IMR-90 (cell line): Measurements from ENCODE around the gene ZNF277. TPM values are rescaled to one million over a fixed set of nuclear protein-coding genes. Genes with fewer than 3 reads are reported as not detected.

Experiments
- ATAC-seq: fragments of 200-7000 bp; cut with Tn5 transposase; 2 replicates; pipeline ENCODE4 v1.9.1; 2020; ENCODE audit warnings: low read depth, mild to moderate bottlenecking, moderate library complexity
- BruUV-seq: library from RNA; stranded (reverse); fragments of 400-500 nt; replicated peaks from 2 replicates; lab custom pipeline; 2021; lab: Mats Ljungman, UMichigan
- CTCF ChIA-PET: fragments of 300-600 bp; formaldehyde crosslinking; extraction: SDS; loops from one replicate; lab custom pipeline; 2021; ENCODE audit warnings: antibody characterized with exemption; lab: Yijun Ruan, JAX
- POLR2A ChIA-PET: fragments of 300-600 bp; sonication (Branson Sonifier 250); formaldehyde crosslinking; loops from one replicate; lab custom pipeline; 2022; ENCODE audit warnings: antibody characterized with exemption; ENCODE audit not compliant: unreplicated experiment; lab: Charles Lee
- DNase-seq: peaks from one replicate; pipeline ENCODE4 v3.0.0; 2013
- H2AFZ ChIP-seq: replicated peaks from 2 replicates; pipeline ENCODE3; 2013; ENCODE audit warnings: low read length, mild to moderate bottlenecking; ENCODE audit not compliant: poor library complexity
- H2AK5ac ChIP-seq: 2 replicates; pipeline ENCODE4 v1.6.1; 2013; ENCODE audit warnings: low read depth, low read length, inconsistent platforms
- H2AK9ac ChIP-seq: replicated peaks from 2 replicates; pipeline ENCODE3; 2013; ENCODE audit warnings: mild to moderate bottlenecking, low read depth, low read length, moderate library complexity; ENCODE audit not compliant: poor library complexity
- H2BK120ac ChIP-seq: 2 replicates; pipeline ENCODE4 v1.6.1; 2013; ENCODE audit warnings: low read depth, low read length, inconsistent platforms
- H2BK15ac ChIP-seq: 3 replicates; pipeline ENCODE4 v1.6.1; 2013; ENCODE audit warnings: low read depth, low read length, inconsistent platforms
- H2BK20ac ChIP-seq: 2 replicates; pipeline ENCODE4 v1.6.1; 2013; ENCODE audit warnings: low read depth, mild to moderate bottlenecking, inconsistent platforms, low read length, moderate library complexity
- H2BK5ac ChIP-seq: 2 replicates; pipeline ENCODE4 v1.6.1; 2013; ENCODE audit warnings: mild to moderate bottlenecking, low read depth, low read length, inconsistent platforms; ENCODE audit not compliant: poor library complexity, severe bottlenecking
- H3K14ac ChIP-seq: replicated peaks from 2 replicates; pipeline ENCODE4 v1.6.1; 2013; ENCODE audit warnings: low read depth, low read length, inconsistent platforms
- H3K18ac ChIP-seq: 2 replicates; pipeline ENCODE4 v1.6.1; 2013; ENCODE audit warnings: low read depth, low read length, control low read depth
- H3K23ac ChIP-seq: 2 replicates; pipeline ENCODE4 v1.6.1; 2013; ENCODE audit warnings: low read depth, low read length, inconsistent platforms
- H3K27ac ChIP-seq: 2 replicates; pipeline ENCODE4 v1.5.1; 2013; ENCODE audit warnings: mild to moderate bottlenecking, control low read depth, low read length; ENCODE audit not compliant: insufficient read depth
- H3K27me3 ChIP-seq: 2 replicates; pipeline ENCODE4 v1.6.1; 2013; ENCODE audit warnings: low read length; ENCODE audit not compliant: control insufficient read depth, insufficient read depth
- H3K36me3 ChIP-seq: 2 replicates; pipeline ENCODE4 v1.6.1; 2013; ENCODE audit warnings: low read length, mixed read lengths; ENCODE audit not compliant: control insufficient read depth, insufficient read depth
- H3K4ac ChIP-seq: 2 replicates; pipeline ENCODE4 v1.6.1; 2013; ENCODE audit warnings: low read depth, low read length, inconsistent platforms
- H3K4me1 ChIP-seq: 2 replicates; pipeline ENCODE4 v1.6.1; 2013; ENCODE audit warnings: low read length, mixed read lengths; ENCODE audit not compliant: control insufficient read depth, insufficient read depth
- H3K4me2 ChIP-seq: 2 replicates; pipeline ENCODE4 v1.6.1; 2013; ENCODE audit warnings: low read depth, mild to moderate bottlenecking, control low read depth, low read length, moderate library complexity
- H3K4me3 ChIP-seq: 2 replicates; pipeline ENCODE4 v1.5.1; 2013; ENCODE audit warnings: low read depth, mild to moderate bottlenecking, control low read depth, low read length, moderate library complexity; ENCODE audit not compliant: insufficient read depth
- H3K56ac ChIP-seq: 2 replicates; pipeline ENCODE4 v1.6.1; 2013; ENCODE audit warnings: low read length, inconsistent platforms; ENCODE audit not compliant: insufficient read depth; ENCODE audit errors: extremely low read depth
- H3K79me1 ChIP-seq, 2 experiments: 2 replicates each; pipeline ENCODE4 v1.6.1; 2013; ENCODE audit warnings: low read length in 2 of 2, inconsistent platforms in 1 of 2, low read depth in 1 of 2
- H3K9ac ChIP-seq: 2 replicates; pipeline ENCODE4 v1.6.1; 2013; ENCODE audit warnings: low read depth, low read length, control low read depth
- H3K9me1 ChIP-seq: 2 replicates; pipeline ENCODE4 v1.6.1; 2013; ENCODE audit warnings: low read length, inconsistent platforms; ENCODE audit not compliant: insufficient read depth
- H3K9me3 ChIP-seq: 2 replicates; pipeline ENCODE4 v1.6.1; 2013; ENCODE audit warnings: low read length; ENCODE audit not compliant: control insufficient read depth, insufficient read depth
- H4K20me1 ChIP-seq: 2 replicates; pipeline ENCODE4 v1.6.1; 2013; ENCODE audit warnings: low read length, inconsistent platforms; ENCODE audit not compliant: insufficient read depth
- H4K5ac ChIP-seq: 2 replicates; pipeline ENCODE4 v1.6.1; 2013; ENCODE audit warnings: mild to moderate bottlenecking, low read depth, low read length, control low read depth
- H4K8ac ChIP-seq, 2 experiments: 2 replicates each; pipeline ENCODE4 v1.6.1; 2013; ENCODE audit warnings: low read depth in 2 of 2, low read length in 2 of 2, control low read depth in 1 of 2, inconsistent platforms in 1 of 2
- H4K91ac ChIP-seq: 2 replicates; pipeline ENCODE4 v1.6.1; 2013; ENCODE audit warnings: low read depth, low read length, inconsistent platforms; ENCODE audit not compliant: insufficient read depth
- MAFK ChIP-seq: IDR thresholded peaks from 2 replicates; pipeline ENCODE4 v1.6.1; 2012; ENCODE audit warnings: low read depth, low read length, improper control_type of control experiment
- NFE2L2 ChIP-seq: fragments of 150-350 bp; IDR thresholded peaks from 2 replicates; pipeline ENCODE4 v1.6.1; 2016; ENCODE audit warnings: low read depth, mild to moderate bottlenecking, low read length
- WGBS, 2 experiments: methylation state at CpG; one replicate each; pipeline versions ENCODE4 v1.1.5 to v1.1.7; 2013; ENCODE audit warnings: missing lambda C conversion rate in 2 of 2; ENCODE audit not compliant: insufficient read length in 1 of 2; ENCODE audit errors: extremely low coverage in 2 of 2; 5-methylcytosine and 5-hydroxymethylcytosine counted together
- dilution Hi-C: fragments of 300-500 bp; cut with HindIII; formaldehyde crosslinking; loops from one replicate; pipeline ENCODE4 v1.14.3; 2018; ENCODE audit warnings: low sequenced_read_pairs; ENCODE audit not compliant: unreplicated experiment
- in situ Hi-C: fragments of 300-500 bp; cut with MboI; formaldehyde crosslinking; loops from 3 replicates; pipeline ENCODE4 v1.14.3; 2019; ENCODE audit warnings: low sequenced_read_pairs, inconsistent platforms, mixed read lengths
- intact Hi-C: fragments of 100-400 bp; cut with micrococcal nuclease; formaldehyde crosslinking; loops from 2 replicates; pipeline ENCODE4 v1.10.0; 2022
- polyA plus RNA-seq, 3 experiments: library from polyadenylated mRNA; depleted of rRNA; stranded (reverse); fragments of >200 nt; gene quantifications; 2 replicates each; pipeline ENCODE4 v1.2.3, GENCODE V29; 2012; ENCODE audit warnings: low replicate concordance in 1 of 3
- total RNA-seq: library from RNA; depleted of rRNA; stranded (reverse); fragments of >200 nt; gene quantifications from 2 replicates; pipeline ENCODE4 v1.2.3, GENCODE V29; 2012

The ZNF277 gene
- total and polyA plus RNA-seq, 2 of the 4 experiments (the other 2 are of a cell fraction), result 7.3 to 21.3 TPM

DNA sequence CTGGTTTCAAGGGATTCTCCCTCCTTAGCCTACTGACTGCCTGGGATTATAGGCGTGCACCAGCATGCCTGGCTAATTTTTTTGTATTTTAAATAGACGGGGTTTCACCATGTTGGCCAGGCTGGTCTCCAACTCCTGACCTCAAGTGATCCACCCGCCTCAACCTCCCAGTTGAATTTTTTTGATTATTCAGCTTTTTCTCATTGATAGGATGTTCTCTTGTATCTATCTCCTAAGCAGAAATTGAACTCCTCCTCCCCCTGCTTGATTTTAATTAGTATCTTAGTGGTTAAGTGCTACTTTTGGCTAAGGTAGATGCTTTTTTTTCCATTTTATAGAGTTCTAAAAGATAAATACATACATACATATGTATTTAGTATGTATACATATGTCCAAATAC lies 101.0 kb downstream of the ZNF277 start:
- no peak overlapping the region for H3K9ac ChIP-seq
- H3K4me2 ChIP-seq, result no peak overlapping the region
- no peaks in the 10 kb centered on the region for H3K27me3 ChIP-seq
- ChIA-PET POLR2A (interaction anchor here (0.7 kb wide), 1 partner anchor 8 kb away, joined by 3 read pairs; no protein-coding TSS in a partner anchor), CTCF (no interaction called here)
- H3K79me1 ChIP-seq, result no peaks in the 10 kb centered on the region
- H3K23ac ChIP-seq, result no peak overlapping the region
- no peak overlapping the region for H2BK15ac ChIP-seq
- TF ChIP-seq NFE2L2, result no peak
- 0 out of 2 replicates have a peak, but pooled peaks have one; percentile 11 for TF ChIP-seq MAFK
- H3K18ac ChIP-seq, result no peak overlapping the region
- BruUV-seq, result no TSS peak
- DNase-seq, result no peak
- no peak overlapping the region for H4K8ac ChIP-seq
- no peak overlapping the region for H2AFZ ChIP-seq
- no peak overlapping the region for H2AK9ac ChIP-seq
- dilution Hi-C loops (no loop called here), in situ Hi-C loops (no loop called here), intact Hi-C loops (no loop called here)
- H3K56ac ChIP-seq, result no peak overlapping the region
- H4K20me1 ChIP-seq, result no peaks in the 10 kb centered on the region
- H3K9me1 ChIP-seq, result no peaks in the 10 kb centered on the region; the same call in 1 of the 2 replicates
- H2BK20ac ChIP-seq, result no peak overlapping the region
- ATAC-seq, result no peak
- H2AK5ac ChIP-seq, result no peak overlapping the region
- no peaks in the 10 kb centered on the region for H3K4me1 ChIP-seq
- no peak overlapping the region for H2BK5ac ChIP-seq
- WGBS, 2 experiments, result no CpG with 5 or more reads among the region's 3 CpGs
- no peak overlapping the region for H3K27ac ChIP-seq
- H3K4me3 ChIP-seq, result no peak overlapping the region
- 0 out of 2 replicates have a peak, but pooled peaks cover 1% of the 10 kb centered on the region for H3K36me3 ChIP-seq
- H4K91ac ChIP-seq, result no peak overlapping the region
- H3K4ac ChIP-seq, result no peak overlapping the region
- no peaks in the 10 kb centered on the region for H3K9me3 ChIP-seq
- H4K5ac ChIP-seq, result no peak overlapping the region
- no peak overlapping the region for H3K14ac ChIP-seq
- H2BK120ac ChIP-seq, result no peak overlapping the region
